ENCODE results near the gene MTFR1L. TPM values are rescaled to one million over a fixed set of nuclear protein-coding genes. Genes with fewer than 3 reads are reported as not detected.

MTFR1L gene
- total RNA-seq, 1 experiment from 2014 or later: 26.2 TPM

DNA sequence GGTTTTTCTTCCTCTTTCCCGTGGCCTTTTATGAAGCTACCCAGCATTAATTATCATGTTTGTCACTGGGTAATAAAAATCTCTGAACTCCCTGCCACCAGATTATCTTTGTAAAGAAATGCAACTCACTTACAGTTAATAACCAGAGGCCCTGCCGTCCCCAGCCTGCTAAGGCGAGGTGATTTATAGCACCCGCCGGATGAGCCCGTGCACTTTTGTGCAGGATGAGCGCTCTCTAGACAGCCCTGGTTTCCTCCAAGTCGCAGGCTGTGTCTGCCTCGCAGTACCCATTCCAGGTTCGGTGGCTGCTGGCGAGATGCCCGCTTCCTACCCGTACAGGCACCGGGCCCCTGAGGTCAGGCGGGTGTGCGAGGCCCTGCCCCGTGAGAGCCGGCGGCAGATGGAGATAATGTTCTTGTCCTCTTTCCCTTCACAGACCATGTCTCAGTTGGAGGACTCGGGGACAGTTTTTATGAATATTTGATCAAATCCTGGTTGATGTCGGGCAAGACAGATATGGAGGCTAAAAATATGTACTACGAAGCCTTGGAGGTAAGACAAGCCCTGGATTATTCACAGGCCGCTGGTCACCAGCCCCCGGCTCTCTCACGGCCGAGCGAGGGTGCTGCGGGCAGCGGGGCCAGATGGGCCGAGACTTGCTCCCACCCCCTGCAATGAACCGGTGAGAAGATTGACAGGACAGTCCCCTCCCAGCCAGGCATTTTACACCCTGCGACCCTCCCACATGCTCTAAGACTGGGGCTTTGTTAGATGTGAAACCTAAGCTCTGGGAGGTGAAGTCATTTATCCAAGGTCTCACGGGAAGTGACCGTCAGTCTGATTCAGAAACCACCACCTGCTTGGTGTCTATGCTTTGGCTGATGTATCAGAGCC lies 48.3 kb upstream of the MTFR1L start:
- peaks cover 48% of the 10 kb centered on the region for H3K4me1 Mint-ChIP-seq (ENCODE audit: low read depth, unreplicated experiment)
- peak overlapping the region; percentile 73 for H3K27ac Mint-ChIP-seq (ENCODE audit: unreplicated experiment)
- peaks cover 8% of the 10 kb centered on the region for H3K36me3 Mint-ChIP-seq (ENCODE audit: insufficient read depth, unreplicated experiment)
- no peaks in the 10 kb centered on the region for H3K9me3 Mint-ChIP-seq (ENCODE audit: unreplicated experiment)
- Histone ChIP-seq H3K4me1 (peaks cover 57% of the 10 kb centered on the region), H3K4me3 (ENCODE audit: low read depth, low read length) (no peak overlapping the region), H3K27me3 (replicated peaks; ENCODE audit: control insufficient read depth, insufficient read depth, low read length) (no peaks in the 10 kb centered on the region), H3K9me3 (no peaks in the 10 kb centered on the region), H3K36me3 (ENCODE audit: control insufficient read depth, insufficient read depth, low read length) (no peaks in the 10 kb centered on the region)
- peak; percentile 35 to 70 for DNase-seq
- no peaks in the 10 kb centered on the region for H3K27me3 Mint-ChIP-seq (ENCODE audit: insufficient read depth, unreplicated experiment)
- H3K4me3 Mint-ChIP-seq (ENCODE audit: unreplicated experiment): no peak overlapping the region
- ChIA-PET POLR2A (no interaction called here), CTCF (interaction anchor here (0.5 kb wide), 1 partner anchor 29 kb away, joined by 3 read pairs; the partner anchor contains the start of gene SELENON)
- TF ChIP-seq CTCF (IDR thresholded peaks at IDR 0.05; ENCODE audit: insufficient read depth in 1 of 2, low read depth in 1 of 2, low read length in 1 of 2, severe bottlenecking in 1 of 2, unreplicated experiment in 1 of 2): no peak
- intact Hi-C loops (cut with micrococcal nuclease; ENCODE audit: unreplicated experiment): no loop called here
- BruUV-seq (replicated peaks): no TSS peak

DNA sequence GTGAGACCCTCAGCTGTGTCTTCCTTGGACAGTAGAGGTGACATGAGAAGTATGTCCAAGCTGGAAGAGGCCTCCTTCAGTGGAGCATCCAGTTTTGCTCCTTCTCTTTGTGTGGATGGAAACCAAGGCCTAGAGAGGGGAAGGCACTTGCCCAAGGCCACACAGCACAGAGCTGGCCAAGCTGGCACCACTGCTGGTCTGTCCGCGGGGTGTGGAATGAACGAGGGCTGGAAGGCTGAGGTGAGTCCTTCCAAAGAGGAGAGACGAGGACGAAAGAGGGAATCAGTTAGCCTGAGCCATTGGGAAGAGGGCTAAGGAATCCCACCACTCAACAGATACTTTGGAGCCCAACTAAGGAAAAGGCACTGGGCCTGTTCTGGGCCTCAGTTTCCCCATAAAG lies 47.6 kb upstream of the MTFR1L start:
- no peaks in the 10 kb centered on the region for H3K27me3 Mint-ChIP-seq (ENCODE audit: insufficient read depth, unreplicated experiment)
- no peak for DNase-seq
- BruUV-seq (replicated peaks): no TSS peak
- Histone ChIP-seq H3K4me3 (ENCODE audit: low read depth, low read length) (no peak overlapping the region), H3K36me3 (ENCODE audit: control insufficient read depth, insufficient read depth, low read length) (no peaks in the 10 kb centered on the region), H3K27me3 (replicated peaks; ENCODE audit: control insufficient read depth, insufficient read depth, low read length) (no peaks in the 10 kb centered on the region), H3K9me3 (no peaks in the 10 kb centered on the region), H3K4me1 (peaks cover 57% of the 10 kb centered on the region)
- TF ChIP-seq CTCF (IDR thresholded peaks at IDR 0.05; ENCODE audit: insufficient read depth in 1 of 2, low read depth in 1 of 2, low read length in 1 of 2, severe bottlenecking in 1 of 2, unreplicated experiment in 1 of 2): no peak
- intact Hi-C loops (cut with micrococcal nuclease; ENCODE audit: unreplicated experiment): no loop called here
- ChIA-PET POLR2A (no interaction called here), CTCF (interaction anchor here (0.5 kb wide), 1 partner anchor 28 kb away, joined by 3 read pairs; the partner anchor contains the start of gene SELENON)
- H3K4me3 Mint-ChIP-seq (ENCODE audit: unreplicated experiment): no peak overlapping the region
- peaks cover 8% of the 10 kb centered on the region for H3K36me3 Mint-ChIP-seq (ENCODE audit: insufficient read depth, unreplicated experiment)
- H3K9me3 Mint-ChIP-seq (ENCODE audit: unreplicated experiment): no peaks in the 10 kb centered on the region
- peak overlapping the region; percentile 73 for H3K27ac Mint-ChIP-seq (ENCODE audit: unreplicated experiment)
- peaks cover 48% of the 10 kb centered on the region for H3K4me1 Mint-ChIP-seq (ENCODE audit: low read depth, unreplicated experiment)

GRCh38 chr1:25772692-25773245 lies 47.0 kb upstream of the MTFR1L start:
- no peaks in the 10 kb centered on the region for H3K36me3 ChIP-seq (ENCODE audit: control insufficient read depth, insufficient read depth, low read length)
- H3K9me3 ChIP-seq: no peaks in the 10 kb centered on the region
- H3K27ac Mint-ChIP-seq (ENCODE audit: unreplicated experiment): peak overlapping the region; percentile 73
- H3K36me3 Mint-ChIP-seq (ENCODE audit: insufficient read depth, unreplicated experiment): peaks cover 8% of the 10 kb centered on the region
- no peaks in the 10 kb centered on the region for H3K27me3 ChIP-seq (replicated peaks; ENCODE audit: control insufficient read depth, insufficient read depth, low read length)
- no peak for DNase-seq
- CTCF ChIA-PET: no interaction called here
- H3K4me1 Mint-ChIP-seq (ENCODE audit: low read depth, unreplicated experiment): peaks cover 48% of the 10 kb centered on the region
- peak overlapping the region; percentile 41 for H3K4me3 Mint-ChIP-seq (ENCODE audit: unreplicated experiment)
- intact Hi-C loops (cut with micrococcal nuclease; ENCODE audit: unreplicated experiment): loop anchor here (1.0 kb wide), 1 partner anchor 23 kb away; no protein-coding TSS in a partner anchor
- H3K4me1 ChIP-seq: peaks cover 57% of the 10 kb centered on the region
- H3K4me3 ChIP-seq (ENCODE audit: low read depth, low read length): no peak overlapping the region
- no TSS peak for BruUV-seq (replicated peaks)
- no peaks in the 10 kb centered on the region for H3K9me3 Mint-ChIP-seq (ENCODE audit: unreplicated experiment)
- POLR2A ChIA-PET: interaction anchor here (1.0 kb wide), 1 partner anchor 200 kb away, joined by 9 read pairs; no protein-coding TSS in a partner anchor
- TF ChIP-seq CTCF (IDR thresholded peaks at IDR 0.05; ENCODE audit: insufficient read depth in 1 of 2, low read depth in 1 of 2, low read length in 1 of 2, severe bottlenecking in 1 of 2, unreplicated experiment in 1 of 2): no peak
- no peaks in the 10 kb centered on the region for H3K27me3 Mint-ChIP-seq (ENCODE audit: insufficient read depth, unreplicated experiment)

All from Caco-2 (cell line).